GM18526 (cell line): ENCODE data around the gene ANO2.

Experiments
- POLR2A ChIP-seq: IDR thresholded peaks from 3 replicates; pipeline ENCODE4 v1.6.1; 2011; ENCODE audit not compliant: insufficient read length; ENCODE audit errors: extremely low read depth

Gene ANO2

DNA sequence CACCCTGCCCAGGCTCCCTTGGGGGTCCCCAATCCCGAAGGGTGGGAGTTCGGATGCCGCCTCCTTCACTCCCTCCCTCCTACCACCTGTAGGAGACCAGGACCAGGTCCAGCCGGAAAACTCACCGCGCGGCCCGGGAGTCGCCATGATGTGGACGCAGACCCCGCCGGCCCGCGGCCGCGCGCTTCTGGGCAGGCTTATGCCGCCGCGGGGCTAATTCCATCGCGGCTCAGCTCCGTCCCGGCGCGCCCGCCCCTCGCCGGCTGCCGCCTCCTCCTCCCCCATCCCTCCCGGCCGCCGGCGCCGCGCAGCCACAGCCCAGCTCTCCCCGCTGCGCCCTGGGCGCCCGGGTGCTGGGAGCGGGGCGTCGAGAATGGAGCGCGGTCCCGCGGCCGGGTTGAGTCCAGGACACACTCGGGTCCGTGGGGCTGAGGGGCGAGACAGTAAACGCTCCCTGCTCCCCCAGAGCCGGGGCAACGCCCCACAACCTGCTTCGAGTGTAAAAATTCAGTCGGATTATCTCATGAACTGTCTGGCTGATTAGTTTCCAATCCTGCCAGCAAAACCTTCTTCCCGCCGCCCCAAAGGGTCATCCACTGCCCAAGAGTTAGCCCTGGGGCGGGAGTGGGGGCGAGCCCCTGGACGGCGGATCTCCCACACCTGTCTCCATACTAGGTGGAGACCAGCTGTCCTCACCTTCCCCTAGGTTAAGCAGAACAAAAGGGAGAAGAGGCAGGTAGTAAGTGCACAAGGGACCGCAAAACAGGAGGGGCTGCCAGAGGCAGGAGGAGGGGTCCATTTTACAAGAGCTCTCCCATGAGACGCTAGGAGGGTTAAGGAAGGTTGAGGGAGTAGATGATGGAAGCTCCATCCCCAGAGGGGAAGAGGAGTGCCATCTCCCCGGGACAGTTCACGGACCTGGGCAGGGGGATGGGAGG is at the start of gene ANO2:
Gene ANO2, minus strand, starts transcription at position 189 of the 938 bp plus-strand sequence. Its CDS starts 42 bp downstream, at position 147.
- TF ChIP-seq POLR2A = no peak

DNA sequence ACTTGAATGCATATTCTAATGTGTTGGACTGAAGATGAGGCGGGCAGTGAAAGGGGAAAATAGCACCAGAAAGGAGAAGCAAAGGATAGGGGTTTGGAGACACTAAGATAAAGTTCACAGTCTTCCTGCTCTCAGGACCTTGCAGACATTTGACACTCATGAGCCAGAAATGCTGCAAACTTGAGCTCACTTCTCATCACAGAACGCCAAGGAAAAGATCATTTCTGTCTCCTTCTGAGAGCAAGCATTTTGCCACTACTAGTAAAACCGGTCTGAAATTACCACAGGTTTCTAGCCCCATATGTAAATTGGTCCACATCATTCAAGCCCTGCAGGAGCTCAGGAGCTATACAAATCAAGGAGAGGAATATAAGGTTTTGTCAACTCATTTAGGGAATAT is 44.6 kb upstream of the ANO2 start:
- no peak for TF ChIP-seq POLR2A

DNA sequence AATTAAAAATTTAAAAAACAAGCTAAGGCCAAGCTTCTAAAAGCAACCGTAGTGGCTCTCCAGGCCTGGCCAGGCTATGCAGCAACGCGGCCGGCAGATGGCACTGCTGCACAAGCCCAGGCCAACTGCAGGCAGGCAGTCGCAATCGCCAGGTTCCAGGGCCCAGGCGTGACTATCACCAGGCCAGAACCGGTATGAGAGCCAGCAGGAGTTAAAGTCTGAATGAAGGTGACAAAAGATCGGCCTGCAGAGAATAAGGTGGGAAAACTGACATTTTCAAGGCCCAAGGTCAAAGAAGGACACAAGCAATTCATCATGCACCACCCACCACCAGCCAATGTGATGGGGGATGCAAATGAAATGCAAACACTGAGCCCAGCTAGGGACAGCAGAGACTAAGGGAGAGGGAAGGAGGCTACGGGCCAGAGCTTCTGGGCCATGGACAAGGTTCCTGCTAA is 43.6 kb upstream of the ANO2 start:
- TF ChIP-seq POLR2A = no peak

DNA sequence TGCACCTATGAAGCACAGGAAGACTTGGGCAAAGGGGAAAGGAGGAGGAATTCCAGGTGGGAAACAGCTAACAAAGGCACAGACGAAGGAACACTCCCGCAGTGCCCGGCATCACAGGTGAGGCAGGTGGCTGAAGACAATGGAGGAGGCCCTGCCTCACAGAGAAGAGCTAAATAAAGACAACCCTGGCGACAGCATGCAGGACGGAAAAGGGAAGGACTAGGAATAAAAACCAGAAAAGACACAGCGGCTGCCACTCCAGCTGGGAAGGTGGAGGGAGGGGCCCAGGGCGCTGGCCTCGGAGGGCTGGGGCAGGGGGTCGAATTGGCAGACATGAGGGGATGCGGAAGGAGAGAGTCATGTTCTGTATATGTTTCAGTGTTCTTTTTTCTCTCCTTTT is 43.0 kb upstream of the ANO2 start:
- TF ChIP-seq POLR2A = no peak

DNA sequence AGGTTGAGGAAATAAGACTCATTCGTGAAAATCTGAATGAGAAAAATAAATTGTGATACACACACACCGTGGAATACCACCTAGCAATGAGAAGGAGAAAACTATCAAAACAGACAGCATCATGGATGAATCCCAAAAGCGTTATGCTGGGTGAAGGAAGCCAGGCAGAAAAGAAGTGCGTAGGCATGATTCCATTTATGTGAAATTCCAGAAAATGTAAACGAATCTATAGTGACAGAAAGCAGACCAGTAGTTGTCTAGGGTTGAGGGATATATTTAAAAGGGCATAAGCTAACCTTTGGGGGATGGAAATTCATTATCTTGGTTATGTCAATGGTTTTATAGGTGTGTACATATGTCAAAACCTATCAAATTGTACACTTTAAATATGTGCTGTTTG is 42.5 kb upstream of the ANO2 start:
- no peak for TF ChIP-seq POLR2A

DNA sequence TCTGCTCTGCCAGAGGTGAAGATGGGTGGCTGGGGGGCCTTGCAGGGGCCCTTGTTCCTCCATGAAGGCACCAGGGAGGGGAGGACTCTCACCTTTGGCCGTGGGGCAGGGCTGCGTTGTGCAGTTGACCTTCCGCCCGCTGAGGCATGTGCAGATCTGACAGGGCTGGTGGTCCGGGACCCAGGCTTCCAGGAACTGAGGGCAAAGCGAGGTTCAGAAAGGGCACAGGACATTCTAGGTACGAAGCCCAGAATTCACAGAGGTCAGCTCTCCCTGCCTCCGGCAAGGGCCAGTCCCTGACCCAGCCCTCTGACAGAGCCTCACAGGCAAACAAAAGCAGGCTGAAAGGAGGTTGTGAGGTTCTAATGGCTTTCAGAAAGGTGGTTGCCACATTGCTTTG is 40.4 kb upstream of the ANO2 start:
- TF ChIP-seq POLR2A = no peak

DNA sequence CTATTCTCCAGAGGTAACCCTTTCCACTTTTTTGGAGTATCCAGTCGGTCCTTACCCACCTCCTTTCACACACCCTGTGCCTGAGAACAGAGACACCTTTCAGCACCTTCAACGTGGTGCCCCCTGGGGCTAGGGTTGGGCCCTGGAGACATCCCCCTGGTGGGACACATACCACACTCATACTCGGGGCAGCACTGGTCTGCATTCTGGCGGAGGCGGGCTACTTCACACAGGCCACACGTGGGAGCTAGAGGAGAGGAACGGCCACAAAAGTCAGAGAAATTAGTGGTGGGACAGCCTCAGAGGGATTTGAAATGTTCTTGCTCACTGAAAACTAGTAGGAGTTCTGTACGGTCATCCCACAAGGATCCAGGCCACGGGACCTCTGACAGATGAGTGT is 39.8 kb upstream of the ANO2 start:
- TF ChIP-seq POLR2A = no peak

DNA sequence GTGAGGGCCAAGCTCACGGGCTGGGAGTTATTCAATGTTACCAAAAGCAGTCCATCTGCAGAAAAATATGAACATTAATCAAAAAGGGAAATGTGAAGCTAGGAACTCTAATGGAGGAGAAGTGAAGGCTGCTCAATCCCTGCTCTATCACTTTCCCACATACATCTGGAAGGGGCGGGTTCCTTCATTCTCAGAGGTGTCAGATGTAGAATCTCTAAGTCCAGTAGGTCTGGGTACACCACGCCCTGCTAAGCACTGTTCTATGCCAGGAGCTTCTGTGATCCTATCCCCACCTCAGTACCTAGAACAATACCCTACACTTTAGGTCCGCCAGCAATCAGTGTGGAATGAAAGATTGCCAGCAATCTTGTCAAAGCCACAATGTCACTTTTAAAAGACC is 37.0 kb upstream of the ANO2 start:
- no peak for TF ChIP-seq POLR2A

DNA sequence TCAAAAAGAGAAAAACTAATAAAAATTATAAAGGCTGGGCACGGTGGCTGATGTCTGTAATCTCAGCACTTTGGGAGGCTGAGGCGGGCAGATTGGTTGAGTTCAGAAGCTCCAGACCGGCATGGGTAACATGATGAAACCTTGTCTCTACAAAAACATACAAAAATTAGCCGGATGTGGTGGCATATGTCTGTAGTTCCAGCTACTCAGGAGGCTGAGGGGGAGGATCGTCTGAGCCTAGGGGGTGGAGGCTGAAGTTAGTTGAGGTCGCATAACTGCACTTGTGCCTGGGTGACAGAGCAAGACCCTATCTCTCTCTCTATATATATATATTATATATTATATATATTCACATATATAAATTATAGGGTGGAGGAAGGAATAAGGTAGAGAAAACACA is 32.5 kb upstream of the ANO2 start:
- no peak for TF ChIP-seq POLR2A

DNA sequence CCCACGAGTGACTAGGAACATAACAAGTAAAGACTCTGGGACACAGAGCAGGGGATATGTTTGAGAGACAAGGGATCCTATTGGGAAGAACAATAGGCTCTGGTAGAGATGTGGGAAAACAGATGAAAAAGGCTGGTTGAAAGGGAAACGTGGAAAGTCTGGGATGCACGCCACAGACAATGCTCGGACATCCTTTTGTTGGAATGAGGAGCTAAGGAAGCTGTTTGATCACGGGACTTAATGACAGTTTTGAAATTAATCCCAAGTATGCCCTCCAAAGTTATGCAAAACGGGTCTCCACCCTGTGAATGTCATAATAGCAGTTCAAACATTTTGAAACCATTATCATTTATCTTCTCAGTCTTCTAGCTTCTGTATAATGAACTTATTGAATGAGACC is 31.7 kb upstream of the ANO2 start:
- TF ChIP-seq POLR2A = no peak

DNA sequence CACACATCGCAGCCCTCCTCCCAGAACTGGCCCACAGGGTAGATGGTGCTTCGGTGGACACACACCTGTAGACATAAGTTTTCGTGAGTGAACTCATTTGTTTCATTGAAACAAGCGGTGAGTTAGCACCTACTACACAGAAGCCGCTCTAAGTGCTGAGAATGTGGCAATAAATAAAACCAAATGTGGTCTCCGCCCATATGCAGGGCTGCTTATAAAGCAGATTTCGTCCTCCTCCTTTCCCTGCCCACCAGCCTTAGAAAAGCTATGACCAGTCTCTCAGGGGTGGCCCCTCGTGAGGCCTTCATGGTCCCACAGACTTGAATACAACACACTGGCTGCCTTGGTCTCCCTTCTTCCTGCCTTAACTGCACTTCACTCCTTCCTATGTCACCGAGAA is 31.1 kb upstream of the ANO2 start:
- TF ChIP-seq POLR2A = no peak

DNA sequence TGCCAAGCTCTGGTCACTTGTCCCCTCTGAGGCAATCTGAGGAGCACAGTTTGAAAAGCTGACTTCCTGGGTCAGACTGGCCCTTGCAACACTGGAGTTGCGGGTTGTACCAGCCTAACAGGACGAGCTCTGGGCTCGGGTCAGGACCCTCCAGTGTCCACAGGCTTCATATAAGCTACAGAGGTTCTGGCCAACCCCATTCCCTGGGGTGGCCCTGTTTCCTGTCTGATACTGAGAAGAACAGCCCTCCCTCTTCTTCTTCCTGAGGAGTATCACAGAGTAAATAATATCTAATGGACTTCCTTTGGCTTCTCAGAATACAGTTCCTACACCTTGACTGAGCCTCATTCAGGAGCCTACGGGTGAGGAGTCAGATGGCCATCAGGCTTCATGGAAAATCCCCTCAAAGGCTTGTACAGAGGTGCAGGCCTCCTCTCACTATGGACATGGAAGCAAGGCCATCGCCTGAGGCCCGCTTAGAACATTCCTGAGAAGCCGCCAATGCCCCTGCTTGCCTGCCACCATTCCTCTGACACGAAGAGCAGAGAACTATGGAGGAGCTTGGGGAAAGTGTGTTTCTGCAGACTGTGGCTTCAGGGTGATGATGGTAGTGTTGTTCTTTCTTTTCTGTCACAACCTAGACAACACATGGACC is 28.5 kb upstream of the ANO2 start:
- TF ChIP-seq POLR2A = no peak

DNA sequence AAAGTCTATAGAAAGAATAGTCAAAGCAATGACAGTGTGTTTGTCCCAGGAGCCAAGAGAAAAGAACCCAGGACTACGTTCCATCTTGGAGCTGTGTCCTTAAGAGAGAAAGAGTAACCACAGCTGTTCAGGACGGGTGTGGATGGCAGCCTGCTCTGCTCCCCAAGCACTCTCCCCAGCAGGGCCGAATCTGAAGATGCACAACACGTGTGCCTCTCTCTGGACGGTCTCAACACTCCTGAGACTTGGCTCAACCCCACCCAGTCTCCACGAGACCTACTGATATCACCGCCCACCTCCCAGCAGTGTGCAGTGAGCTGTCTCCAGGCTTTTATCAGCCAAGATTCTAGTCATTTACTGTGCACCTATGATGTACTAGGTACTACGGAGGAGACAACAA is 27.3 kb upstream of the ANO2 start:
- TF ChIP-seq POLR2A = no peak

DNA sequence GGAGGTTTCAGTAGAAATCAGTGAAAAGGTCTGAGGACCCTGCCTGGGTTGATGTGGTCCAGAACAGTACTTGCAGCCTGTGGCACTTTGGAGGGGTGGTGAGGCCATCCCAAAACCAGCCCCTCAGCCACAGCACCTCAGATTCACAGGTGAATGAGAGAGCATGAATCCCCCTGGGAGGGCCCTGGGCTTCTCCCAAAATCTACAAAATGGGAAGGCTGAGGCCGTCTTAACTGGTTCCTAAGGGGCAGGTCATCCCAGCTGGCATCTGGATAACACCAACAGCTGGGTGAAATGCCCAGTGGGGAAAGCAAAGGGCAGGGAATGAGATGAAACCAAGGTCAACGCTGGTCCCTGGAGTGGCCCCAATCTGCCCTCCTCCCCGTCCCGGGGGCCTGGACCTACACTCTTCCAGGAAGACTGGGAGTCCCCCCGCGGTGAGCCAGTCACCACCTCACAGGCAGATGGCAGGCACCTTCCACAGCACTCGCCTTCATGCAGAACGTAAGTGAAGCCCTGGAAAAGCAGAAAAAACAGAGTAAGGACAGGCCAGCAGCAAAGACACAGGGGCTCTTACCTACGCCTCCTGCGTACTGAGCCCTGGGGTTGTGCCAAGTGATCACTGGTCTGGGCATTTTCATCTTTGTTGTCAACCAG is 26.3 kb upstream of the ANO2 start:
- TF ChIP-seq POLR2A = no peak

DNA sequence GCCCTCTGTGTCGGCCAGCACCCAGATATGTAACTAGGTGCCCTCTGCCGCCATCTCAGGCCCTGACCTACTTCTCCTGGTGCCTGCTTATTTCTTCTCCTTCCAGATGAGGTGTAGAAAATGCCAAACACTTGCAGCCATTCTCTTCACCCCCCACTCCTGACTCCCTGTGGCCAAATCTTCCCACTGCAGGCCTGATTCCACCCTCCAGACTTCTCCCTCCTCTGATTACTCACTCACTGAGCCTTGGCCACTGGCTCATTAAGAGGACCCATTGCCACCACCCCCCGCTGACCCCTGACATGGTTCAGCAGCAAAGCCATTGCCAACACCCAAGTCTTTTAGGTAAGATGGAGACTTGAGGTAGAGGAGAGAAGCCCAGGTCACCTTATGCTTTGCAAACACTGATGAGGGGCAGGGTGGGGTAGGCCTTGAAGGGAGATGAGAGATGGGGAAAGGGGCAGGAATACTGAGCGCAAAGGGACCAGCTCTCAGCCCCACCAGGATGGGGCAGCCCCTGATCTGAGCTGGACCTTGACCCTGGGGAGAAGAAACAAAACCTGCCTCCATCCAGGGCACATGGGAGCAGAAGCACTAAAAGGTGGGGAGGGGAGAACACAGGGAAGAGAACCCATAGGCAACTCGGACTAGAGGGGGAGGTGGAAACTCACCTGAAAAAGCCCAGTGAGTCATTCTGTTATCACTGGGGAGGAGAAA is 25.1 kb upstream of the ANO2 start:
- no peak for TF ChIP-seq POLR2A
